8988T (cell line): Measurements from ENCODE around the gene SMIM44.
"Not testable (repeated sequence)": the region's sequence is repeated elsewhere in the genome, so short reads cannot be mapped to it uniquely, and the experiment has no call there.

Source experiments
- DNase-seq: peaks from one replicate; pipeline ENCODE4 v3.0.0; 2011

SMIM44 gene

DNA sequence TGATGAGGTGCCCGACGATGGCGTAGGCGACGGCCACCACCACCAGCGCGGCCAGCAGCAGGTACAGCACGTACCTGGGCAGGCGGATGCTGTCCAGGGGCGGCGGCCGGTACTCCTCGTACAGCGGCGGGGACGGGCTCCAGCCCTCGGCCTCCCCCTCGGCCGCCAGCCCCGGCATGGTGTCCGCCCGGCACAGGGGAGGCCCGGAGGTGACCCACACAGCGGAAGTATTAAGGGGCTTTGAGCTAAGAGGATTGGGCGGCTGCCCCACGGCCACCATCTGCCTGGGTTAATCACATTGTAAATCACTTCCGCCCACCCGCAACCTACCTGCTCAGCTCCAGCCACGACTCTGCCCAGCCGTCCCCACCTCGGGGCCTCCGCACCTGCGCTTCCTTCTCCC, at the start of gene SMIM44:
Gene SMIM44 (minus strand): TSS at position 216 of the 403 bp plus-strand sequence. CDS start 38 bp downstream, at position 178.
- DNase-seq: no peak

DNA sequence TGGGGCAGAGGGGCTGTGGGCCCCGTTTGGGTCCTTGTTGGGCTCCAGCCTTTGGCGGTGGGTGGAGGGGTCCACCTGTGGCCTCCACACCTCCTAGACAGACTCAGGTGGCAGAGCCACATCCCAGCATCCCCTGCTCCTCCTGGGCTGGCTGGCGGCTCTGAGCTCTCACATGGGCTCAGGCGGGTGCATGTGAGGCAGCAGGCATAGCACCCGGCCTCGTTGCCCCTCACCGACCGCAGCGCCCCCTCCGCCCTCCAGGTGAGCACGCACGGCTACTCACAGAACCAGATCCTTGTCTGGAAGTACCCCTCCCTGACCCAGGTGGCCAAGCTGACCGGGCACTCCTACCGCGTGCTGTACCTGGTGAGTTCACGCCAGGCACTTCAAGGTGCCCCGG, 49.8 kb upstream of the SMIM44 start:
- DNase-seq: no peak

DNA sequence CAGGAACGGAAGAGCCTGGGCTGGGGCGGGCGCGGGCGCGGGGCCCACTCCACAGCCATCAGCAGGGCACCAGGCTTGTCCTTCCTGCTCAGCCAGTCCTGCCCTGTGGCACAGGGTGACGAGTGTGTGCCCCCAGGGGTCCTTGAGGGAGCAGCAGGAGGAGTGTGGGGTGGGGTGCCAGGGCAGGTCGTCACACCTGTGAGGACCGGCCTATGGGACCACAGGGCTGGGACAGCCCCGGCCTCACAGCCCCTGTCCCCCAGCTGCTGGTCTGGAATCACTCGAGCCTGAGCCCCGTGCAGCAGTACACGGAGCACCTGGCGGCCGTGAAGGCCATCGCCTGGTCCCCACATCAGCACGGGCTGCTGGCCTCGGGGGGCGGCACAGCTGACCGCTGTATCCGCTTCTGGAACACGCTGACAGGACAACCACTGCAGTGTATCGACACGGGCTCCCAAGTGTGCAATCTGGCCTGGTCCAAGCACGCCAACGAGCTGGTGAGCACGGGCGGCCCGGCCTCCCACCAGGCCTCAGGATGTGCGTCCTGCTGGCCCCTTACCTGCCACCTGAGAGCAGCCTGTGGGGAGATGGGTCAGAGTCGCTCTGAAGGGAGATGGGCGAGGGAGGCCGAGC, 49.0 kb upstream of the SMIM44 start:
- no peak for DNase-seq

DNA sequence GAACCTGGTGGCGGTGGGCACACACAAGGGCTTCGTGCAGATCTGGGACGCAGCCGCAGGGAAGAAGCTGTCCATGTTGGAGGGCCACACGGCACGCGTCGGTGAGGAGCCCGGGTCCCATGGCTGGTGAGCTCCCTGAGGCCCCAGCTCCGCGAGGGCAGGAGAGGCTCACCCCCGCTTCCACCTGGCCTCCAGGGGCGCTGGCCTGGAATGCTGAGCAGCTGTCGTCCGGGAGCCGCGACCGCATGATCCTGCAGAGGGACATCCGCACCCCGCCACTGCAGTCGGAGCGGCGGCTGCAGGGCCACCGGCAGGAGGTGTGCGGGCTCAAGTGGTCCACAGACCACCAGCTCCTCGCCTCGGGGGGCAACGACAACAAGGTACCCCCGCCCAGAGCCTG, 48.5 kb upstream of the SMIM44 start:
- DNase-seq: no peak

DNA sequence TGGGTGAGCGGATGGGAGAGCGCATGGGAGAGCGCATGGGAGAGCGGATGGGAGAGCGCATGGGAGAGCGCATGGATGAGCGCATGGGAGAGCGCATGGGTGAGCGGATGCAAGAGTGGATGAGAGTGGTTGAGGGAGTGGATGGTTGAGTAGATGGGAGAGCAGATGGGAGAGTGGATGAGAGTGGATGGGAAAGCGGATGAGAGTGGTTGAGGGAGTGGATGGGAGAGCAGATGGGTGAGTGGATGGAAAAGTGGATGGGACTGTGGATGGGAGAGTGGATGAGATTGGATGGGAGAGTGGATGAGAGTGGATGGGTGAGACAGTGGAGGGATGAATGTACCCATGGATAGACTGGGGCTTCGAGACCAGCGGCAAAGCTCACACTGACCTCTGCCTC, 47.1 kb upstream of the SMIM44 start:
- no peak for DNase-seq

DNA sequence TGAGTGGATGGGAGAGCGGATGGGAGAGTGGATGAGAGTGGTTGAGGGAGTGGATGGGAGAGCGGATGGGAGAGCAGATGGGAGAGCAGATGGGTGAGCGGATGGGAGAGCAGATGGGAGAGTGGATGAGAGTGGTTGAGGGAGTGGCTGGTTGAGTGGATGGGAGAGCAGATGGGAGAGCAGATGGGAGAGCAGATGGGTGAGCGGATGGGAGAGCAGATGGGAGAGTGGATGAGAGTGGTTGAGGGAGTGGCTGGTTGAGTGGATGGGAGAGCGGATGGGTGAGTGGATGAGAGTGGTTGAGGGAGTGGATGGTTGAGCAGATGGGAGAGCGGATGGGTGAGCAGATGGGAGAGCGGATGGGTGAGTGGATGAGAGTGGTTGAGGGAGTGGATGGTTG, 46.1 kb upstream of the SMIM44 start:
- not testable (repeated sequence) for DNase-seq

DNA sequence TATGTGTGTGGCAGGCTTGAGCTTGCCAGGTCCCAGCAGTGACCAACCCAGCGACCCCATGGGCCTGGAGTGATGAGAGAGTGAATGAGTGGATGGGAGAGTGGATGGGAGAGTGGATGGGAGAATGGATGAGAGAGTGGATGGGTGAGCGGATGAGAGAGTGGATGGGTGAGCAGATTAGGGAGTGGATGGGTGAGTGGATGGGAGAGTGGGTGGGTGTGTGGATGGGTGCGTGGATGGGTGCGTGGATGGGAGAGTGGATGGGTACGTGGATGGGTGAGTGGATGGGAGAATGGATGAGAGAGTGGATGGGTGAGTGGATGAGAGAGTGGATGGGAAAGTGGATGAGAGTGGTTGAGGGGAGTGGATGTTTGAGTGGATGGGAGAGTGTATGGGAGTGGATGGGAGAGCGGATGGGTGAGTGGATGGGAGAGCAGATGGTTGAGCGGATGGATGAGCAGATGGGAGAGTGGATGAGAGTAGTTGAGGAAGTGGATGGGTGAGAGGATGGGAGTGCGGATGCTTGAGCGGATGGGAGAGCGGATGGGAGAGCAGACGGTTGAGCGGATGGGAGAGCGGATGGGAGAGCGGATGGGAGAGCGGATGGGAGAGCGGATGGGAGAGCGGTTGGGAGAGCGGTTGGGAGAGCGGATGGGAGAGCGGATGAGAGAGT, 45.4 kb upstream of the SMIM44 start:
- DNase-seq: no peak

DNA sequence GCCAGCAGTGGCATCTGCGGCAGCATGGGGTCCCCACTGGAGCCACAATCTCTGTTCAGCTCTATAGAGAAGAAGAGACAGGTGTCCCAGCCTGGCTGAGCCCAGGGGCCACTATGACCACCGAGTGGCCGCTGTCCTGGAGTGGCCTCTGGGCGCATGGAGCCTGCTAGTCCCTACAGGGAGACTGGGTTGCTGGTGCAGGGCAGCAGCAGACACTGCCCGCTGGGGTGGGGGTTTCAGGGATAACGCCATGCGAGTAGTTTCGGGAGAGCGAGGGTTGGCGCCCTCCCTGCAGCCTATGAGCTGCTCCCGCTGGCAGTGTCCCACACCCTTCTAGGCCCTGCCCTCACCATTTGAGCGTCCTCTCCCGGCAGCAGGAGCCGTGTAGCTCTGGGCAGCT, 44.8 kb upstream of the SMIM44 start:
- no peak for DNase-seq

DNA sequence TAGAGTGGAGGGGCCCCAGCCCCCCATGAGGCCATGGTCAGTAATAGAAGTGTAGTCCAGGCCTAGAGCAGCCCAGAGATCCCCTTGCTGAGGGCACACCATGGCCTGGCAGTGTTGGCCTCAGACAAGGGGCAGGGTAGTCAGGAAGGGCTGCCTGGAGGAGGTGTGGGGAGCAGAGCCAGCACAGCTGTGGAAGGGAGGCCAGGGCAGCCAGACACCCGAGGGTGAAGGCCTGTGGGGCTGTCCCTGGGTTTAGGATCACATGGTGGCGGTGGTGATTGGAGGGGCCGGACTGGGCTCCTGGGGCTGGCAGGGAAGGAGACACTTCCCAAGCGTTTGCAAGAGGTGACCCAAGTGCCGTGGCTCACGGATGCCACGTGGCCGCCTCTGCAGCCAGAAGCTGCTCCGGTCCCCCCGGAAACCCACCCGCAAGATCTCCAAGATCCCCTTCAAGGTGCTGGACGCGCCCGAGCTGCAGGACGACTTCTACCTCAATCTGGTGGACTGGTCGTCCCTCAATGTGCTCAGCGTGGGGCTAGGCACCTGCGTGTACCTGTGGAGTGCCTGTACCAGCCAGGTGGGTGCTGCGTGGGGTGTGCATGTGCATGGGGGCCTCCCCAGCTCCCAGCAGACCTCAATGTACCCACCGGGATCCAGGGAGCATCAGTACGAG, 44.1 kb upstream of the SMIM44 start:
- no peak for DNase-seq

DNA sequence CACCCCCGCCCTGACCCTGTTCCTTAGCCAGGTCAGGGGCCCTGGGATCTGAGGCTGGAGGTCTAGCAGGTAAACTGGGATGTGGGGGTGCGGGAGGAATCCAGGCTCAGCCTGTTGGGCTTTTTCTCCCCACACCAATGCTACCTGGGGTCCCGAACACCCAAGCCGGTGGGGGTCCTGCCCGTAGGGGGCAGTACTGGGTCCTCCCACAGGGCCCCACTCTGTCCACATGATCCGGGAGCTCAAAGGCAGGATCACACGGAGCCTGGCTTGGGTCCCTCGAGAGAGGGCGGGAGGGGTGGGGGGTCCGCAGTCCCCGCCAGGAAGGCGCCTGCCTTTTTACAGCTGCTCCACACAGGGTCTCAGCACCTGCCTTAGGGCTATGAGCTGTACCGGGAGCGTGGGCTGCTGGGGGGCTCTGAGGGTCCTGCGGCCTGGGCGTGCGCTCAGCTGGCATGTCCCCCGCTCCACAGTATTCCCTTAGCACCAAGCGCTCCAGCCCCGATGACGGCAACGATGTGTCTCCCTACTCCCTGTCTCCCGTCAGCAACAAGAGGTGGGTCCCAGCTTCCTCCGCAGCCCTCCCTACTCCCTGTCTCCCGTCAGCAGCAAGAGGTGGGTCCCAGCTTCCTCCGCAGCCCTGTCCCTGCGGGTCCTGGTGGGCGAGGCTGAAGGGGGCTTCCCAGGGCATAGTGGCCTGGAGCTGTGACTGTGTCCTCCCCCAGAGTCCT, 43.4 kb upstream of the SMIM44 start:
- DNase-seq: no peak

DNA sequence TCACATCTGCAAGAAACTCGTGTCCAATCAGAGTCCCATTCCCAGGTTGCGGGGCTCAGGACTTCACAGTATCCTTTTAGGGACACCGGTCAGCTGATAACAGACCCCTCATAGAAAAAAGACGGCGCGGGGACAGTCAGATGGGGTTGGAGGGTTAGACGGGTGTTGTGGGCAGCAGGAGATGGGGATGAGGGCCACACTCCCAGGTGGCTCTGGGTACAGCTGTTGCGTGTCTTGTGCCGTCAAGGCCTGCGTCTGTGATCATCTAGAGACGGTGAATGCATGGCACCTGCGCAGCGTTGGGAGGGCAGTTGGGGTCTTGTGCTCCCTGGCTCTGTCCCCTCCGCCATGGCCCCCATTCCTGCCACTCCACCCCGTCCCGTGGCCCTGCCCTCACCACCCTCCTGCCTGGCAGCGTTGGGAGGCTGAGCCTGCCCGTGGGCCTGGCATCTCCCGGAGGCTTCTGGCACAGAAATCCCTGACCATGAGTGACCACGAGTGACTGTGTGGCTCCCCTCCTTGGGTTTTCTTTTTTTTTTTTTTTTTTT, 41.7 kb upstream of the SMIM44 start:
- DNase-seq: no peak

DNA sequence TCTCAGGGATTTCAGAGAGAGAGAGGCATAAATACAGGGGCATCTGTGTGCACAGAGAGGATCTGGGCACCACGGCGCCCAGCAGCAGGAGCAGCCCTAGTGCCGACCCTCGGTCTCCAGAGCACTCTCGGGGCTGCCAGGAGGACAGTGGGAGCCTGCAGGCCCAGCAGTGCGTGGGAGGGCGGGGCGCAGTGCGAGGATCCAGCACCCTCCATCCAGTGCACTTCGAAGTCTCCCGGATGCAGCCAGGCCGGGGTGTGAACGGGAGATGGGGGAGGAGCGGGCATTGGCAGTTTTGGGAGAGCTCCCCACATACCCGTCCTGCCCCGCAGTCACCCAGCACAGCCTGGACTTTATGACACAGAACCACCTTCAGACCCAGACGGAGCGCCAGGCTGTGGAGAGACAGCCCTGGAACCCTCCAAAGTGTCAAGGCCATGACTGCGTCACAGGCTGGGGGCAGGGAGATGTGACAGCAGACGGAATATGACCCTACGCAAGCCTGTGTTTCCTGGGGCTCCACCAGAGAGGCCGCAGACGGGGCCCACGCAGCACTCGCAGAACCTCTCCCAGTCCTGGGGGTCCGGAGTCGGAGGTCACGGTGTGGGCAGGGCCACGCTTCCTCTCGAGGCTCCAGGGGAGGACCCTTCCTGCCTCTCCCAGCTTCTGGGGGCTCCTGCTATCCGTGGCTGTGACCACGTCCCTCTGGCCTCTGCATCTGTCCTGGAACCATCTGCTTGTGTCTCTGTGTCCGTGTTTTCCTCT, 41.0 kb upstream of the SMIM44 start:
- DNase-seq: no peak

DNA sequence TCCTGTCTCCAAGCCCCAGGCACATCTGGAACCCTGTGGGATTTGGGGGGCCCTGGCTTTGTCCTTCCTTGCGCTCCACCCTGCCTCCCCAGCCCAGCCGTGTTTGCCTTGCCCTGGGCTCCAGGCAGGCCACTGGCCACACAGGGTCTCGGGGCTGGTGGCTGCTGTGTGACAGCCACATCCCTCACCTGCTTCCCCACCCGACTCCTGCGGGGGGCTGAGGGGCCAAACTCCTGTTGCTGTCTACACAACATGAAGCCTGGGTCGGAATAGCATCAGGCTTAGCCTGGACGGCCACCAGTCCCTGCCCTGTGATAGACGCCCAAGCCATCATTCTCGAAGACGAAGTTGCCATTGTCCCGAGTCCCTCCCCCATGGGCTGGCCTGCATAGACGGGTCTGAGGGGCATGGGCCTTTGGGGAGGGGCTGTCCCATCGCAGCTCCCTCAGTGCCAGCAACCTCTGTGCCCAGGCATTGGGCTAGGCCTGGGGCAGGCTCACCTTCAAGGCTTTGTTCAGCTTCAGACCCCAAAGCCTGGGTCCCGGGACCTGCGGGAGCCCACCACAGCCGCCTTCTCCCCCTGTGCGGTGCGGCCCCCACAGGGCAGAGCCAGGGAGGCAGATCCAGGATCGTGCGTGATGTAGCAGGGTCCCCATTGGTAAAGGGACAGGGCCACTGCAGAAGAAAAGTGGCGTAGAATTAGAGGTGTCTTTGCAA, 40.3 kb upstream of the SMIM44 start:
- no peak for DNase-seq

DNA sequence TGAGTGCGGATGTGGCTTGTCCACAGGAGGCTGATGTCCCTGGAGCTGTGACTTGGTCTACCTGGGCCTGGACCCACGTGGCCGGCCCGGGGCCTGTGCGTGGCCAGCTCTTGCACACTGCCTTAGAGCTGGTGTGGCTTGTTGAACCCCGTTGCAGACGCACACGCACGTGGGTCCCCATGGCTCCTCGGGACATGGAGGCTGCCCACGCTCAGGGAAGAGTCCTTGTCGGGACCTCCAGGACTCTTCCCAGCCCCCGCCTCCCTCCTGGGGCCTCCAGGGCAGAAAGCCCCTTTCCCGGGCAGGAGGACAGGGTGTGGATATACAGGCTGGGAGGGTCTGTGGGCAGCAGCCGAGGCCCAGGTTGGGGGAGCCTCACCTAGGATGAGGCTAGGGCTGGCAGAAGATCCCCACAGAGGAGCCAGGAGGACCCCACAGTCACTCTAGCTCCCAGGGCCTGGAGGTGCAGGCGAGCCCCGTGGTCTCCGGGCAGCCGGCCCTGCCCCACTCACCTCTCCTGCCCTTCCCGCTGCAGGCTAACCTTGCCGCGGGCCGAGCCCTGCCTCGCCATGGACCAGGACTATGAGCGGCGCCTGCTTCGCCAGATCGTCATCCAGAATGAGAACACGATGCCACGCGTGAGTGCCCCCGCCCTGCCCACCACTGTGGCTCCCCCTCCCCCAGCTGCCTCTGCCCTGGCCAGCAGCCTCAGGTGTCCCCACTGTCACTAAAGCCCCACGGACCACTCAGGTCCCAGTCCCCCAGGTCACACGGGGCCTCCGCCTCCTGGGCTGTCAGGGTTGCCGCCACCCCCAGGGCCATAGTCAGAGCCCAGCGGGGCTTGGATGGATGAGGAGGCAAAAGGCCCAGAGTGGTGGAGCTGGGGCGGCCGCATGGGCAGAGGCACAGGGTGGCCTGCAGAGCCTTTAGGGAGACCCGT, 39.5 kb upstream of the SMIM44 start:
- DNase-seq: no peak

DNA sequence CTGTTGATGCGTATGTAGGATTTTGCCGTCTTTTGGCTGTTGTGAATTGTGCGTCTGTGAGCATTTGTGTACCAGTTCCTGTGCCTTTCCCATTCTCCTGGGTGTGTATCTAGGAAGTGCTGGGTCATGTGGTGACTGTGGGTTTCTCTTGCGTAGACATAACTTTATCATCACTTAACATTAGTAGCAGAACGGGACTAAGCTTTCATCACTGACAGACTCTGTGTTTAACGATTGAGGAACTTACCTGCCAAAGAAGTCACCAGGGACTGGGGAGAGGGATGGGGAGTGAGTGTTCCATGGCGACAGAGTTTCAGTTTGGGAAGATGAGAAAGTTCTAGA, 37.8 kb upstream of the SMIM44 start:
- DNase-seq: no peak

DNA sequence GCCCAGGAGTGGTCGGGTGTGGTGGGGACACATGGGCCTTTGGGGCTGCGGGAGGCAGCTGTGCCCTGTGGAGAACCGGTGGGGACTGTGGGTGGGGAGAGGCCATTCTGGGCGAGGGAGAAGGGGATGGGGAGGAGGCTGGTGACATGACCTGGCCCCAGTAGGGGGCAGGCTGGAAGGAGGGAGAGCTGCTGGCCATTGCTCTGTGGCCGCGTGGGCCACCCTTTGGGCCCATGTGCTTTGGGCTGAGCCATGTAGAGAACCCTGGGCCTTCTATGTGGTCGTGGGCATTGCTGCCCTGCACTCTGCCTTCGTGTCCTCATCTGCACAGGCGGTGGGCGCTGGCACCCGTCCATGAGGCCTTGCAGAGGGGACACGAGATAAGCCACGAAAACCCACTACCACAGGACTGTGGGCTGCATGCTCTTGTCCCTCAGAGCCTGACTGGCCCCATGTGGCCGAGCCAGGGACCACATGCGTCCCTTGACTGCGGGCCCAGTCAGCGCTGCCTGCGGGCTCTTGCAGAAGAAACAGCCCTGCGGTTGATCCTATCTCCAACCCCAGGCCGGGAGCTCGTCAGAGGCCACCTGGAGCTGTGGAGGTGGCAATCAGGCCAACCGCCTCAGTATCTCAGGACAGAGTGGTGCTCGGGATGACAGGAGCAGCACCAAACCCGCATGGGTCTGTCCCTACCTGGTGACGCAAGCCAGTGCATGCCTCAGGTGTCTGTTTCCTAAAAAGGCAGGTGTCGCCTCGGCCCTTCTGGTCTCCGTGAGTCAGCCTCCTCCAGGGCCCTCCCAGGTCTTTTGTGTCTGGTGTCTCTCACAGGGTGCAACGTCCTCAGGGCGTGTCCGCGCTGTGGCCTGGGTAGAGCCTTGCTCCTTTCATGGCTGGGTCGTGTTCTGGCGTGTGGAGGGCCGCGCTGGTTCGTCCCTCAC, 37.2 kb upstream of the SMIM44 start:
- DNase-seq: no peak

DNA sequence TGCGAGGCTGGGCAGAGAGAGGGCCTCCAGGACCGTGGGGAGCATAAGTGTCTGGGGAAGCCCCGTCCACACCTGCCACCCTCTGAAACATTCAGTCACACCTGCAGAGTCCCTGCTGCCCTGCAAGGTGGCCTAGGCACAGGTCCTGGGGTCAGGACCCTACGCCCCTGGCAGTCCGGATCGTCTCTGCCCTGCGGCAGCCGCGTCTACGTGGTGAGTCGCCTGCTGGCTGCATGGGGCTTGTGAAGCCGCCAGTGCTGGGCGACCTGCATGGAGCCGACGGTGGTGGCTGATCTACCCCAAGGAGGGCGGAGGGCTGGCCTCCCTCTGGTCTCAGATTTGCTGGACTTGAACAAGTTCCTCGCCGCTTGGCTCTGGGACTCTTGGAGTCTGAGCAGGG, 35.9 kb upstream of the SMIM44 start:
- no peak for DNase-seq

DNA sequence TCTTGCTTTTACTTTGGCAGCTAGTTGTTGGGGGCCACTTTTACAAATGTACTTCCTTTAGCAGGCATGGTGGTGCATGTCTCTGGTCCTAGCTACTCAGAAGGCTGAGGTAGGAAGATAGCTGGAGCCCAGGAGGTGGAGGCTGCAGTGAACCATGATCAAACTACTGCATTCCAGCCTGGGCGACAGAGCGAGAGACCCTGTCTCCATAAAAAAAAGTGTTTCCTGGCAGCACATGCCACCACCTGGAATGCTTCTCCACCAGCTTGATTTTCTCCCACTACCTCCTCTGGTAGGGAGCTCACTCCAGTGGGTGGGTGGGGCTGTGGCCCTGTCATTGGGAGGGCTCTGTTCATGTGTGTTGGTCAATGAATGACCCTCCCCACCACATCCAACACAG, 35.4 kb upstream of the SMIM44 start:
- DNase-seq: no peak

DNA sequence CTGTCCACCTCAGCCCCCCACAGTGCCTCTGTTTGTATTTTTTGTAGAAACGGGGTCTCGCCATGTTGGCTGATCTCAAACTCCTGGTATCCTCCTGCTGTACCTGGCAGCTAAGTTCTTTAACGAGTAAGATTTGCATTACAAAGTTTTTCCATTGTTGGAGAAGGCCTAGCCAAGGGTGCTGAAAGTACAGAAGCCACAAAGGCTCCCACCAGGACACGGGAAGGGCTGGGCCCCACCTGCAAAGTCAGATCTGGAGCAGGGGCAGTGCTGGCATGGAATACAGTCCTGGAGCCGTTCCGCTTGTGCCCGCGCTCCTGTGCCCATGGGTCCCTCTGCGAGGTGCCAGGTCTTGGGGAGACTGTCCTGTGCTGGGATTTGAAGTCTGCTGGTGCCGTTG, 35.0 kb upstream of the SMIM44 start:
- no peak for DNase-seq

DNA sequence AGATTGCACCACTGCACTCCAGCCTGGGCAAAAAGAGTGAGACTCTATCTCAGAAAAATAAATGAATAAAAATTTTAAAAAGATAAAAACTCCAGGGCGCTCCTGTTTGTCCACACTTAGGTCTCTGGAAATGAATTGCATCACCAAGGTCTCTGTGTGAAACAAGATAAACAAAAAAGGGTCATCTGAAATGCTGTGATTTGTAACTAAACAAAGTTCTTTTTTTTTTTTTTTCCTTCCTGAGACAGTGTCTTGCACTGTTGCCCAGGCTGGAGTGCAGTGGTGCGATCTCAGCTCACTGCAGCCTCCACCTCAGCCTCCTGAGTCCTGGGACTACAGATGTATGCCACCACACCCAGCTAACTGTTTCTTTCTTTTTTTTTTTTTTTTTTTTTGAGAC, 34.4 kb upstream of the SMIM44 start:
- no peak for DNase-seq
